GM23338 (cell line): ENCODE results near the gene PLEKHH3.

ENCODE experiments used
- CREB1 ChIP-seq: fragments of 250-450 bp; sonication (Bioruptor Pico); IDR thresholded peaks from 2 replicates; pipeline ENCODE4 v1.5.0; 2020; ENCODE audit warnings: low read depth, mild to moderate bottlenecking, moderate library complexity
- ETS1 ChIP-seq: IDR thresholded peaks from 2 replicates; pipeline ENCODE4 v1.6.1; 2016; ENCODE audit warnings: antibody characterized with exemption
- EZH2 ChIP-seq: fragments of 200-600 bp; sonication (generic); IDR thresholded peaks from one replicate; pipeline ENCODE4 v1.8.0; 2017; ENCODE audit warnings: antibody characterized with exemption, mild to moderate bottlenecking, low read depth; ENCODE audit not compliant: unreplicated experiment
- EZH2phosphoT487 ChIP-seq: fragments of 200-600 bp; sonication (generic); IDR thresholded peaks from one replicate; pipeline ENCODE4 v1.8.1; 2018; ENCODE audit warnings: antibody characterized with exemption; ENCODE audit not compliant: unreplicated experiment
- JUNB ChIP-seq: IDR thresholded peaks from one replicate; pipeline ENCODE4 v1.6.1; 2016; ENCODE audit warnings: antibody characterized with exemption; ENCODE audit not compliant: unreplicated experiment
- NANOG ChIP-seq: IDR thresholded peaks from 2 replicates; pipeline ENCODE4 v1.6.1; 2016; ENCODE audit warnings: antibody characterized with exemption, borderline replicate concordance
- POLR2AphosphoS5 ChIP-seq: IDR thresholded peaks from 2 replicates; pipeline ENCODE4 v1.6.1; 2016; ENCODE audit warnings: antibody characterized with exemption, low read depth
- REST ChIP-seq: IDR thresholded peaks from one replicate; pipeline ENCODE4 v1.6.1; 2018; ENCODE audit warnings: antibody characterized with exemption; ENCODE audit not compliant: unreplicated experiment
- STAT1 ChIP-seq: IDR thresholded peaks from one replicate; pipeline ENCODE4 v1.6.1; 2016; ENCODE audit warnings: antibody characterized with exemption; ENCODE audit not compliant: unreplicated experiment
- ZNF114 ChIP-seq: fragments of 250-450 bp; sonication (Bioruptor Pico); IDR thresholded peaks from 2 replicates; pipeline ENCODE4 v1.5.0; 2020; ENCODE audit warnings: mild to moderate bottlenecking, moderate library complexity
- ZNF331 ChIP-seq: fragments of 250-450 bp; sonication (Bioruptor Pico); IDR thresholded peaks from 2 replicates; pipeline ENCODE4 v1.5.0; 2020; ENCODE audit warnings: low read depth, mild to moderate bottlenecking, moderate library complexity
- ZNF462 ChIP-seq: fragments of 250-450 bp; sonication (Bioruptor Pico); IDR thresholded peaks from 2 replicates; pipeline ENCODE4 v1.5.0; 2020; ENCODE audit warnings: mild to moderate bottlenecking, moderate library complexity
- TF ChIP-seq, protein P1 (sequence below), 2 experiments: fragments of 200-600 bp in 1 of 2; sonication (generic) in 1 of 2; conservative IDR thresholded peaks; 2 replicates each; pipeline versions ENCODE4 v1.5.1 to v1.6.1; 2016 to 2017; ENCODE audit warnings: antibody characterized with exemption in 2 of 2, low read depth in 2 of 2, mild to moderate bottlenecking in 2 of 2, moderate library complexity in 1 of 2

DNA sequence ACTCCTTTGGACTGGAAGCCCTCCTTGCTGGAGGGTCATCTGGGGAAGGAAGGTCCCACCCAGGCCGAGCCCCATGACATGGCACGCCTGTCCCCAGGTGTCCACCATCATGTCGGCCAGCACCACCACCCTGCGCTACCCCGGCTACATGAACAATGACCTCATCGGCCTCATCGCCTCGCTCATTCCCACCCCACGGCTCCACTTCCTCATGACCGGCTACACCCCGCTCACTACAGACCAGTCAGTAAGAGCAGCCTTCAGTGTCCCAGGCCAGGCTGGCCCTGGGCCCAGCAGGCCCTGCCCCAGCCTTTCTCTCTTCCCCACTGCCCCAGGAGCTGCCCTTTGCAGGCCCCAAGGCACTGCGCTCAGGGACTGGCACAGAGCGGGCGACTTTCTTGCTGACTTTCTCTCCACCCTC is 11.2 kb downstream of the PLEKHH3 start:
- no peak for TF ChIP-seq POLR2AphosphoS5
- TF ChIP-seq EZH2phosphoT487, result no peak
- TF ChIP-seq, protein P1, sequence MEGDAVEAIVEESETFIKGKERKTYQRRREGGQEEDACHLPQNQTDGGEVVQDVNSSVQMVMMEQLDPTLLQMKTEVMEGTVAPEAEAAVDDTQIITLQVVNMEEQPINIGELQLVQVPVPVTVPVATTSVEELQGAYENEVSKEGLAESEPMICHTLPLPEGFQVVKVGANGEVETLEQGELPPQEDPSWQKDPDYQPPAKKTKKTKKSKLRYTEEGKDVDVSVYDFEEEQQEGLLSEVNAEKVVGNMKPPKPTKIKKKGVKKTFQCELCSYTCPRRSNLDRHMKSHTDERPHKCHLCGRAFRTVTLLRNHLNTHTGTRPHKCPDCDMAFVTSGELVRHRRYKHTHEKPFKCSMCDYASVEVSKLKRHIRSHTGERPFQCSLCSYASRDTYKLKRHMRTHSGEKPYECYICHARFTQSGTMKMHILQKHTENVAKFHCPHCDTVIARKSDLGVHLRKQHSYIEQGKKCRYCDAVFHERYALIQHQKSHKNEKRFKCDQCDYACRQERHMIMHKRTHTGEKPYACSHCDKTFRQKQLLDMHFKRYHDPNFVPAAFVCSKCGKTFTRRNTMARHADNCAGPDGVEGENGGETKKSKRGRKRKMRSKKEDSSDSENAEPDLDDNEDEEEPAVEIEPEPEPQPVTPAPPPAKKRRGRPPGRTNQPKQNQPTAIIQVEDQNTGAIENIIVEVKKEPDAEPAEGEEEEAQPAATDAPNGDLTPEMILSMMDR (conservative IDR thresholded peaks at IDR 0.05; ENCODE audit: low read depth in 2 of 2), result no peak
- no peak for TF ChIP-seq REST
- no peak for TF ChIP-seq ETS1
- no peak for TF ChIP-seq STAT1
- TF ChIP-seq EZH2, result no peak
- TF ChIP-seq CREB1 (CRISPR knock-in tag), result no peak
- no peak for TF ChIP-seq NANOG
- no peak for TF ChIP-seq JUNB
- TF ChIP-seq ZNF331, result no peak
- no peak for TF ChIP-seq ZNF114 (CRISPR knock-in tag)
- TF ChIP-seq ZNF462 (CRISPR knock-in tag), result no peak
